Measurements from ENCODE around the gene MSL1.

The MSL1 gene

GRCh38 chr17:40177275-40177874, 55.6 kb downstream of the MSL1 start, which contains the start of gene RAPGEFL1:
TSS of gene RAPGEFL1 (plus strand) at chr17:40177470. CDS start at chr17:40177862, 392 bp downstream.
- peak; percentile 80 for DNase-seq

GRCh38 chr17:40178021-40178601, 56.3 kb downstream of the MSL1 start:
- DNase-seq = no peak

- no peak for DNase-seq
These were observed 56.9 kb downstream of the MSL1 start for GRCh38 chr17:40178660-40179059.

GRCh38 chr17:40179923-40180659, 58.3 kb downstream of the MSL1 start:
- DNase-seq = no peak

GRCh38 chr17:40180694-40181093, 58.9 kb downstream of the MSL1 start:
- DNase-seq = no peak

- no peak for DNase-seq
These were observed 59.4 kb downstream of the MSL1 start for GRCh38 chr17:40181205-40181604.

GRCh38 chr17:40182606-40183005, 60.8 kb downstream of the MSL1 start:
- no peak for DNase-seq

Data from NCI-H2081 (cell line).